KG1 (cell line): Measurements from ENCODE around the gene MORF4L1.
"Not testable (repeated sequence)": the region's sequence is repeated elsewhere in the genome, so short reads cannot be mapped to it uniquely, and the experiment has no call there.

Experiments
- DNase-seq: peaks from one replicate; lab custom pipeline; 2025; lab: John Stamatoyannopoulos, UW

Gene MORF4L1

GRCh38 chr15:78927077-78927790, 54.5 kb downstream of the MORF4L1 start:
- DNase-seq = no peak

GRCh38 chr15:78928176-78928575, 55.5 kb downstream of the MORF4L1 start:
- DNase-seq = not testable (repeated sequence)

DNA sequence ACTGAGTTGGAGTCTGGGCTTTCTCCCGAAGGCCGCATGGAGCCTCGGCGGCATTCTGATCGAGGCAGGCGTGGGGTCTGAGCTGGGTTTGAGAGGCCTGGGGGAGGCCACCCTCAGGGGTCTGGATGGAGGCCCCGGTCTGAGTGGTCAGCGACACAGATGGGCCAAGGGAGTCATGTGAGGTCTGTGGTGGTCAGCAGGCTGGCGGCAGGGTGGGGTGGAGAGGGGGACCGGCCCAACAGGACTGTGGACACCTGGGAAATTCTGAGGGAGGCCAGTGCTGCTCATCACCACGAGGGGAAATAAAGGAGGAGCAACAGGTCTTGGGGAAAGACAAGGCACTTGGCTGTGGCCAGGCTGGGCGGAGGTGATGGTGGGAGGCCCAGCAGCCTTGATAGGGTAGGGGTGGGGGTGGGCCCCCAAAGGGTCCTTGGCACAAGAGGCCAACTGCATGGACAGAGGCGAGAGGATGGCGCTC, 56.0 kb downstream of the MORF4L1 start:
- no peak for DNase-seq

GRCh38 chr15:78929536-78930264, 57.0 kb downstream of the MORF4L1 start:
- no peak for DNase-seq

DNA sequence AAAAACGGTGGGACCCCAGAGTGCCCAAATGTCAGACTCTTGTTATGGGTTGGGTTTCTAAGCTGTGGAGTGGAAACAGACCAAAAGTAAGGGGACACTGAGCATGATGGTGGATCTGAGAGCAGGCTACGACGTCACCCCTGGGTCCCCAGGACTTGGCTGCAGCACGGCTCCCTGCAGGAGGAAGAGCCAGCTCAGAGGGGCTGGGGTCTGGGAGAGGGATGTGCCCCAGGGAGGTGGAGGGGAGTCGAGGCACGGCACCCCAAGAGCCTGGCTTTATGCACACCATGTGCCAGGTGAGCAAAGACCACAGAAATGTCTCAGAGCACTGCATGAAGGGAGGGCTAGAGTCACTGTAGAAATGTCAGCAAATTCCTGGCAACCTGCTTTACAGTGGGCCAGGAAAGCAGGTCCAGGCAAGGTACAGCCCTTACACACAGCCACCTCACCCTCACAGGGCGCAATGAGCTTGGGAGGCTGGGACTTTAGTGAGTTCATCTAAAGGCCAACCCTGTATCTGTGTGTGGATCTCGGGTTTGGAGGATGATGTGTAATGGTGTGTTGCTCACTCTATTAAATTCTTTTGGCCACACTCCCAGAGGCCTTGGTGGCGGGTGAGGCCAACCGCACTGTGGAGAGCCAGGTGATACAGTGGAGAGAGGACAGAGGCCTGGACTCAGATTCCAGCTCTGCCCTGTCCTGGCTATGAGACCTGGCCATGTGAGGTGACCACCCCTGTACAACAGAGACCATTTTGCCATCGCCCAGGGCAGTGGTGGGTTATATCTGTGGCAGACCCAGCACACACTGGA, 58.1 kb downstream of the MORF4L1 start:
- no peak for DNase-seq

DNA sequence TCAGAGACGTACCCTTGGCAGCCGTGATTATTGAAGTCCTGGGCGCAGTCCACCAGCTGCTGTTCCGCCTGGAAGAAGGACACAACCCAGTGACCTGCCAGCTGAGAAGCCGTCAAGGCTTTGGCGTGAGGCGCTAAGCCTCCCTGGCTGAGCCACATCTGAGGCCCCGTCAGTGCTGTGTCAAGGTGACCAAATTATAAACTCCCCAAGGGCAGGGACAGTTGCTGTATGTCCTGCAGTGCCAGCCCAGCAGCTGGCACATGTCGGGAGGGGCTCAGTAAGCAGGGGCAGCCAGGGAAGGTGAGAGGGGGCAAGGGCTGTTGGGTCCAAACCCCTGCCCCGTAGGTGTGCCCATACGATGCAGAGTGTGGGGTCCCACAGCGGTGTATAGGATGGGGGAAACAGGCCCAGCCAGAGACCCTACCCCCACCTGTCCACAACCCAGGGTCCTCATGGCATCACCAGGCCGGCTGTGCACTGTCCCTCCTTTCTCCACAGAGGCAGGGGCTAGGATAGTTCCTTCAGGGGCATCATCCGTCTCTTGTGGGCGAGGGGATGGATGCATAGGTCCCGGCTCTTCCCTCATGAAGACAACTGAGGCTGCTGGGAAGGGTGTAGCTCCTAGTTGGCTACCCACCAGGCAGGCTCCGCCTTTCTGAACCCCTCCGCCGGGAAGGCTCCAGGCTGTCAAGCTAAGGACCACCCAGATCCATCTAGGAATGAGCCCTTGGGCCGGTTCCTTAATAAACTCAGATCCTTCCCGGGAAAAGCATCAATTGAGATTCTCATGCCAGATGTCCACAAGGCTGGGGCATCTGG, 59.0 kb downstream of the MORF4L1 start:
- DNase-seq = no peak

GRCh38 chr15:78932258-78932808, 59.6 kb downstream of the MORF4L1 start:
- DNase-seq = no peak

DNA sequence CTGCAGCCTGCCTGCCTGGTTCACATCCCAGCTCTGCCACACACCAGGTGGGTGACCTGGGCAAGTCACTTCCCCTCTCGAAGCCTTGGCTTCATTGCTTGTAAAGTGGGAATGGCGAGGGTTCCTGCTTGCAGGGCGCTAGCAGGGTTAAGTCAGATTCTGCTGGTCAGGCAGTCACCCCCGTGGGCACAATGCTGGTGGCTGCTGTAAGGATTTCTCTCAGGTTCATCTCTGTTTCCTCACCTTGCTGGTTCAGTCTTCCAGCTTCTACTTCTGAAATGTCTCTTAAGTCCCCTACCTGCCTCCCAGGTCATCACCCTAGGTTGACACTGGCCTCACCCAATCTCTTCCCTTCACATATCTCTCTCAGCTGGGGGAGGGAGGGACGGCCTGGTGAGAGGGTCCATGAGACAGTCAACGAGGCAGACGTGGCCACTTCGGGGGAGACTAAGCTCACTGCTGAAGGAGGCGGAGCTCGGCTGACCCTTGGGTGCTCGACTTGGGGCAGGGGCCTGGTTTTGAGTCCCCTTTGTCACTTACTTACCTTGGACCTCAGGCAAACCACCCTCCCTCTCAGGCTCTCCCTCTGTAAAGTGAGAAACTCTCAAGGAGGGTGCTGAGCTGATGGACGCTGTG, 60.6 kb downstream of the MORF4L1 start:
- no peak for DNase-seq

DNA sequence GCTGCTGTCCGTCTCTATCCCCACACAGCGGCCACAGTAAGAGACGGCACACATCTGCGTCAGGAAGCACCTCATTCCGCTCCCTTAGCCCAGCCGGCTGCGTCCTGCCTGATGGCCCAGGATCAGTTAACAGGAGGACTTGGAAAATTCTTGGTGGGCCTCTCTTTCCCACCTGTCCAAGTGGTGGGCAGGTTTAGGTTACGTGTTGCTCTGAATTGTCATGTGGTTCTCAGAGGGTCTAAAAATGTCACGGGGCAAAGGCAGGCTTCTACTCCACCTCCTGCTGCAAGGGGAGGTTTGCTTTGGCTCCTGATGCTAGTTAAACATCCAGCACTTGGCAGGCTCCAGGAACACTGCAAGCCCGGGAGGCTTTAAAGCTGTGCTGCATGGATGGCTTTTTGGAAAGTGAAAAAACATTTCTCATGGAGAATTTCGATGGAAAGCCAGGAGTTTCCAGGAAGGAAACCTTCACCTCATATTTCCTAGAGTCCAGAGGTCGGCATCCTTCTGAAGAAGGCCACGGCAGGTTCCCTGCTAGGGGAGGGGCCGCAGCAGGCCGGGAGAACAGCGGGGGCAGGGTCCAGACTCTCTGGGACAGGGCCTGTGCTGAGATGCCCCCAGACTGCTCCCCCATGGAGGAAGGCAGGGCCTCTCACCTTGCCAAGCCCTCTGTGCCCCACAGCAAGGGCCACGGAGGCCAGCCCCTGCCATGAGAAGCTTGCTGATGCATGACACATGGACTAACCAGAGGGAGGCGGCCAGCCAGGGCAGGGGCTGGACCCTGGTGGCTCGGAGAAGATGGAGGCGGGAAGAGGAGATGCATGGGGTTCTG, 61.3 kb downstream of the MORF4L1 start:
- no peak for DNase-seq

GRCh38 chr15:78934655-78935023, 61.9 kb downstream of the MORF4L1 start:
- DNase-seq = no peak

DNA sequence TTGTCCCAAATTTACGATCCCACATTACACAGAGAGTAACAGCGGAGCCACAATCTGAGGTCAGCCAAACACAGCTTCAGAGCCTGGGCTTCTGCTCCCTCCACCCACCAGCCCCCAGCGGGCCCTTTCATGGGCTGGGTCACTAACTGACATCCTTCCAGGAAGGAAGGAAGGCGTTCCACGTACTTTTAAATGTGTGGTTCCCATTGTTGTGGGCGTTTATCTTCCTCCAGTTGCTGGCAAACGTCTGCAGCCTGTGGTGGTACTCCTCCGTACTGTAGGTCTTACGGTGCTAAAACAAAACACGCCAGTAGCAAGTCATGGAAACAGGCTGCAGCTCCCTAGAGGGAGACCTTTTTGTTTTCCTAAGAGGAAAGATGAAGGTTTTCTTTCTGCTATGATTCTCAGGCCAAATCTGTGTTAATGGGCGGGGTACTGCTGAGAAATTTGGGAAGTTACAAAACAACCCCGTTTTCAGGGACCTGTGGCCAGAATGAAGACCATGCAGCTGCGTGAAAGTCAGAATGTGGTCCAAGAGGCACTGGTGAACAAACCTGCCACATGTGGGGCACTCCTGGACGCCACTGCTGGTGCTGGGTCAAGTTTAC, 64.5 kb downstream of the MORF4L1 start:
- DNase-seq = peak; percentile 37

DNA sequence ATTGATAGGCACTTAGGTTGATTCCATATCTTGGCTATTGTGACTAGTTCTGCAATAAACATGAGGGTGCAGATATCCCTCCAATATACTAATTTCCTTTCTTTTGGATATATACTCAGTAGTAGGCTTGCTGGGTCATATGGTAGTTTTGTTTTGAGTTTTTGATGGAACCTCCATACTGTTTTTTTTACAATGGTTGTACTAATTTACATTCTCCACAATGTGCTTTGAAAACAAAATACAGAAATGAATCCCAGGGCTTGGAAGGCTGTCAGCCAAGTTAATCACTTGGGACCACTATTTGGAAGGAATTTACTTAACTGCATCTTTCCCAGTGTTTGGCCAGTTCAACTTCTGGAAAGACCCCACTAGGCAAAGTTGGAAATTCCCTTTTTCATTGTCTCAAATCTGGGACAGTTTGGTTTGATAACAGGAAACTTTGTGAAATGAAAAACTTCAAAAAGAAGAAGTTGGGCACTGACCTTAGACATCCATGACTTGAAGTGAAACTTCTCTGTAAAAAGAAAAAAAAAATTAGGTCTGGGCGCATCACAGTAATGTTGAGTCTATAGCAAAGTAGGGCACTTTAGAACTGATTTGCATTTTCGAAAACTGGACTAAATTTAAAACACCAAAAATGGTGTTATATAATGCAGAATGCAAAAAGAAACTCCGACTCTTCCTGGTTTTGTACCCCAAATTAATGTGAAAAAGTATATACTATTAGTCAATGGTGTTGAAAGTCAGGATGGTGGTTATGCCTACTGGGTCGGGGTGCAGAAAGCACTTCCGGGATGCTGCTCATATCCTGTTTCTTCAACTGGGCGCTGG, 66.2 kb downstream of the MORF4L1 start:
- DNase-seq = no peak

- no peak for DNase-seq
Measured at GRCh38 chr15:78942741-78943140, 70.1 kb downstream of the MORF4L1 start.

DNA sequence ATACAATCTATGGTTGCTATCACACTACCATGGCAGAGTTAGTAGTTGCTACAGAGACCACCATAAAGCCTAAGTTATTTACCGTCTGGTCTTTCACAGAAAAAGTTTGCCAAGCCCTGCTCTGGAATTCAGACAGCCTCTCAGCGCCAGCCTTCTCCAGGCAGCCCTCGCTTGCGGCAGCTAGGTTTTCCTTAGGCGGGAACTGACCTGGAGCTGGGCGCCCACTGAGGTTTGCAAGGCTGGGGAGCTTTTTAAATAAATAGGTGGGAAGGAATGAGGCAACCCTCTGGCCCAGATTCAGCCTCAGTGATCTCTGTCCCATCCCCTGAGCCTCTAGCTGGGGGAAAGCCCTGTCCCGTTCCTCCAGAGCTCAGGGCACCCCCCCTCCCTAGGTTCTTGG, 71.0 kb downstream of the MORF4L1 start:
- DNase-seq = no peak

- no peak for DNase-seq
Measured at GRCh38 chr15:78944202-78944625, 71.5 kb downstream of the MORF4L1 start.

DNA sequence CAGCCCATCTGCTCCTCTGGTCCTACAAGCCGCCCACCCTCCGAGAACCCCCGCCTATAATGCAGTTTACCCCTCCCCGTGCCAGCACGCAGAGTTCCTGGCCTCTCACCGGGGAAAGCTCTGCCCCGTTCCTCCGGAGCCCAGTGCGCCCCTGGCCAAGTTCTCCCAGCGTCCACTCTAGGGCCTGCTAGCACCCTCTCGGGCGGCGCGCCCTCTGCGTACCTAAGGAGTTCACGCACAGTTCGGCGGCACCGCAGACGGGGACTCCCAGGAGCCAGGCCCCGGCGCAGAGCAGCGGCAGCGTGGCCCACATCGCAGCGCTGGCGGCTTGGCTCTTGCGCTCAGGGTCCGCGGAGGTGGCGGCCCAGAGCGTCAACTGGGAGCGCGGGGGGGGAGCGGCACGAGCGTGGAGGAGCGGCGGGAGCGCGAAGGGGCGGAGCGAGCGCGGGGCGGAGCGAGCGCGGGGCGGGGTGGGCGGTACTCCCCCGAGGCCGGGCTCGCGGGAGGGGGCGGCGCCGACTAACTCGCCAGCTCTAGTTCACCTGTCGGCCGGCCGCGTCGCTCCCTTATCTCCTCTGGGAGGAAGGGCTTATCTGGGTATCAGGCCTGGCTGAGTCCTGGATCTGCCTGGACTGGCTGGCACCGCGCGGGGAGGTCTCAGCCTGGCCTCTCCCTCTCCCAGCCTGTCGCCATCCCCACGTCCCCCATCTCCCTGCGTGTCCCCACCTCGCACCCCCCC, 72.1 kb downstream of the MORF4L1 start, which contains the start of gene CTSH:
TSS of gene CTSH (minus strand) at position 378 of the 739 bp plus-strand sequence. CDS start at position 313, 65 bp downstream.
- no peak for DNase-seq

GRCh38 chr15:78946493-78946892, 73.8 kb downstream of the MORF4L1 start:
- no peak for DNase-seq

DNA sequence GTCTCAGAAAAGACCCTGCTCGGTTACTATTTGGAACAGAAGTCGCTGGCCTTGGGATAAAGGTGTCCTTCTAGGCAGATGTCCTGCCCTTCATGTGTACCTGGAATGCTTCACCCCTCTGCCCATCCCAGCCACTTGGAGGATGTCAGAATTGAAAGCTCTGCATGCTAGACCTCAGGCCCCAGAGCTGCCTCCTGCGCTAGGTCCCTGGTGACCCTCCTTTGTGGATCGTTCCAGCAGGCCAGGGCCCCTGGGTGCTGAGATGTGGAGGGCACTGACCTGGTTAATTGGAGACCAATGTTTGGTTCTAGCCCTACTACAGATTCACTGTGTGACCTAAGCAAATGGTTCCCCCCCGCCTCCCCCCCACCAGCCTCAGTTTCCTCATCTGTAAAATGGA, 74.8 kb downstream of the MORF4L1 start:
- DNase-seq = no peak
